ENCODE data around the gene NEU1. TPM values are rescaled to one million over a fixed set of nuclear protein-coding genes. Genes with fewer than 3 reads are reported as not detected.
A peak's percentile ranks its signal among the peaks of the same experiment; 100 is the strongest.

NEU1 gene
- total and polyA plus RNA-seq, 8 donors, result 19.0 to 38.5 (median 24.6) TPM

DNA sequence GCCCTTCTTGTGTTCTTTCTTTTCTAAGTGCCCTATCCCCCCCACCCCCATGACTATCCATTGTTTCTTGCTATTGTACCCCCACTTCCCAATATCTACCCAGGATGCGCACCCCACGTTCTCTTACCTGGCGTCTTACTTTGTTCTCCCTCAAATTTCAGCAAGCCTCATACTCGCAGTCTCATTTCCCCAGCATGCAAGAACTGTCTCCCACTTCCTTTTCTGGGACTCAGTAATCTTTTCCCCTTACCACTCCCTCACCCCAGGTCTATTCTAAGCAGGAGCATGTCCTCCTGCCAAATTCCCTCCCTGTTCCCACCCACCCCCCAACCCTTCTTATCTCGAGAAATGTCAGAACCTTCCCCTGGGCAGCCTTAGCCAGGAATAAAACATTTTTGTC lies 36.6 kb upstream of the NEU1 start:
- FAIRE-seq (no peak), DNase-seq (no peak), ATAC-seq (no peak)
- Histone ChIP-seq H3K27ac (no peak overlapping the region), H3K36me3 (peaks cover 0 to 10% (median 0%) of the 10 kb centered on the region in 3 donors), H3K27me3 (no peaks in the 10 kb centered on the region), H3K4me1 (peaks cover 4 to 11% (median 5%) of the 10 kb centered on the region in 3 donors), H3K4me3 (no peak overlapping the region), H3K9me3 (no peaks in the 10 kb centered on the region)
- WGBS, 2 donors, result 61 to 68% methylated on average over 5 of the region's 5 CpGs
- TF ChIP-seq, protein P1, sequence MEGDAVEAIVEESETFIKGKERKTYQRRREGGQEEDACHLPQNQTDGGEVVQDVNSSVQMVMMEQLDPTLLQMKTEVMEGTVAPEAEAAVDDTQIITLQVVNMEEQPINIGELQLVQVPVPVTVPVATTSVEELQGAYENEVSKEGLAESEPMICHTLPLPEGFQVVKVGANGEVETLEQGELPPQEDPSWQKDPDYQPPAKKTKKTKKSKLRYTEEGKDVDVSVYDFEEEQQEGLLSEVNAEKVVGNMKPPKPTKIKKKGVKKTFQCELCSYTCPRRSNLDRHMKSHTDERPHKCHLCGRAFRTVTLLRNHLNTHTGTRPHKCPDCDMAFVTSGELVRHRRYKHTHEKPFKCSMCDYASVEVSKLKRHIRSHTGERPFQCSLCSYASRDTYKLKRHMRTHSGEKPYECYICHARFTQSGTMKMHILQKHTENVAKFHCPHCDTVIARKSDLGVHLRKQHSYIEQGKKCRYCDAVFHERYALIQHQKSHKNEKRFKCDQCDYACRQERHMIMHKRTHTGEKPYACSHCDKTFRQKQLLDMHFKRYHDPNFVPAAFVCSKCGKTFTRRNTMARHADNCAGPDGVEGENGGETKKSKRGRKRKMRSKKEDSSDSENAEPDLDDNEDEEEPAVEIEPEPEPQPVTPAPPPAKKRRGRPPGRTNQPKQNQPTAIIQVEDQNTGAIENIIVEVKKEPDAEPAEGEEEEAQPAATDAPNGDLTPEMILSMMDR (IDR thresholded peaks at IDR 0.05), result no peak
- intact Hi-C loops (cut with DNase I), result no loop called here

DNA sequence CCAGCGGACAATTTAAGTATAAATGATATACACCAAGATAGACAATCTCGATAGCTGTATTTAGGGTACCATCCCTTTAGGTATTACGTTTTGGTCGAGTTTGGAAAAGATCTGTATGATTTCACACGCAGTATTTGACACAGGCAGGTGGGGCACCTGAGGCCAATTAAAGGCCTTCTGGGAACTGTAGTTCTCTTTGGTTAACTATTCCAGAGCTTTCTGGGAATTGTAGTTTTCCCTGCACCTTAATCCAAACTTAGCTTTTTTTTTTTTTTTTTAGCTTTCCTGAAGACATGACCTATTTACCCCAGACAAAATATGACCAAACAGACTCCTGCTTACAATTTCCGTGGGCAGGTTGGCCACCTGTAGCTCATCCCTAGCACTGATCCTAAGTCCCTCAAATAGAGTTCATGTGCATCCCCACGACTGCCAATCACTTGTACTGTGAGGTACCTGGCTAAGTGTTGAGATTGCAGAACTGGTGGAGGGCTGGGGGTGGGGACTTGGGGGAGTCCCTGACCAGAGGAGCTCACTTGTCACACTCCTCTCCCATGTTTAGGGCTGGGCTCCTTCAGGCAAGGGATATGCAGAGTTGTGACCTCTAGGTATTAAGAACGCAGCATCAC lies 35.9 kb upstream of the NEU1 start:
- intact Hi-C loops (cut with DNase I), result no loop called here
- H3K9me3 ChIP-seq, result no peaks in the 10 kb centered on the region
- FAIRE-seq, result no peak
- H3K27me3 ChIP-seq, result no peaks in the 10 kb centered on the region
- ATAC-seq, result peak; percentile 47 to 68 (median 62)
- peak overlapping the region; percentile 47 to 79 (median 60) for H3K27ac ChIP-seq
- peaks cover 4 to 11% (median 5%) of the 10 kb centered on the region in 3 donors for H3K4me1 ChIP-seq
- WGBS, 2 donors, result 13 to 17% methylated on average over 8 of the region's 8 CpGs
- peak overlapping the region; percentile 62 to 97 (median 86) for H3K4me3 ChIP-seq
- TF ChIP-seq, protein P1 (IDR thresholded peaks at IDR 0.05), result no peak
- DNase-seq, result peak in 2 of 6 donors; percentile 42
- H3K36me3 ChIP-seq, result peaks cover 0 to 10% (median 0%) of the 10 kb centered on the region in 3 donors

DNA sequence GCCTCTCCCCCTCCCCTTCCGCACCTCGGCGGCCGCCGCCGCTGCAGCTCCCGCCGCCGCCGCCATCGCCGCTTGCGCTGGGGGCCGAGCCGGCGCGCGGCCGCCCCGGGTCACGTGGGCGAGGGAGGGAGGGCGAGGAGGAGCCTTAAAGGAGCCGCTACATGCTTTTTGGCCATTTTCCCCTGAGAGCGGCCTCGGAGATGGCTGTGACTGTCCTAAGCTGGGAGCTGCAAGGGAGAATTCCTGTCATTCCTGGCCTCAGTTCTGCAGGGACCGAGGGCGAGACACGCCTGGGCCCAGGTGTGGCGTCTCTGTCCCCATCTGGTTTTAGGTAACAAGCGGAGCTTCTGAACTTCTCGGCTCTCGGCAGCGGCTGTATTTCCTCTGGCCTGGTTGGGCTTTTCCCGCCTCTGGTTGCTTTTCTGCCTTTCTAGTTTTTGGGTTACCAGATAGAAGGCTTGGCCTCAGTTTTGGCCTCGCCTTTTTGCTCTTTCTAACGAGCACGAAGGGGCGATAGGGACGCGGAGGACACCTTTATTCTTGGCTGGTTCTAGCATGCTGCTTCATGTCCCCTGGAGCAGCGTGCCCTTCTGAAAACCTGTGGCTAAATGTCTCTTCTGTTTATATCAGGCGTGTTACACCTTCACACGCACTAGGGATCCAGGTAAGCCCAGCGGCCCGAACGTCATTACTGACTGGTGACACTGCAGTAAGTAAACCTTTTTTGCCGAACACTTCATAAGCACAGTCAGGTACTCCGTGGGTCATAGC lies 35.2 kb upstream of the NEU1 start, which contains the start of gene EHMT2:
Gene EHMT2 (minus strand): TSS at position 87 of the 771 bp plus-strand sequence. CDS start 21 bp downstream, at position 66.
- H3K27me3 ChIP-seq, result no peaks in the 10 kb centered on the region
- TF ChIP-seq, protein P1 (IDR thresholded peaks at IDR 0.05), result no peak
- no peaks in the 10 kb centered on the region for H3K9me3 ChIP-seq
- H3K4me3 ChIP-seq, result peak within 1 kb of the TSS; percentile 62 to 97 (median 86)
- WGBS, 2 donors, result 0% methylated on average over 27 to 49 of the region's 49 CpGs
- DNase-seq (peak; percentile 80 to 93 (median 86)), ATAC-seq (peak; percentile 69 to 84 (median 74)), FAIRE-seq (no peak)
- intact Hi-C loops (cut with DNase I), result no loop called here
- H3K4me1 ChIP-seq, result peaks cover 4 to 8% (median 5%) of the 10 kb centered on the region in 3 donors
- H3K36me3 ChIP-seq, result peaks cover 0 to 10% (median 2%) of the 10 kb centered on the region in 3 donors
- peak within 1 kb of the TSS; percentile 47 to 79 (median 60) for H3K27ac ChIP-seq

DNA sequence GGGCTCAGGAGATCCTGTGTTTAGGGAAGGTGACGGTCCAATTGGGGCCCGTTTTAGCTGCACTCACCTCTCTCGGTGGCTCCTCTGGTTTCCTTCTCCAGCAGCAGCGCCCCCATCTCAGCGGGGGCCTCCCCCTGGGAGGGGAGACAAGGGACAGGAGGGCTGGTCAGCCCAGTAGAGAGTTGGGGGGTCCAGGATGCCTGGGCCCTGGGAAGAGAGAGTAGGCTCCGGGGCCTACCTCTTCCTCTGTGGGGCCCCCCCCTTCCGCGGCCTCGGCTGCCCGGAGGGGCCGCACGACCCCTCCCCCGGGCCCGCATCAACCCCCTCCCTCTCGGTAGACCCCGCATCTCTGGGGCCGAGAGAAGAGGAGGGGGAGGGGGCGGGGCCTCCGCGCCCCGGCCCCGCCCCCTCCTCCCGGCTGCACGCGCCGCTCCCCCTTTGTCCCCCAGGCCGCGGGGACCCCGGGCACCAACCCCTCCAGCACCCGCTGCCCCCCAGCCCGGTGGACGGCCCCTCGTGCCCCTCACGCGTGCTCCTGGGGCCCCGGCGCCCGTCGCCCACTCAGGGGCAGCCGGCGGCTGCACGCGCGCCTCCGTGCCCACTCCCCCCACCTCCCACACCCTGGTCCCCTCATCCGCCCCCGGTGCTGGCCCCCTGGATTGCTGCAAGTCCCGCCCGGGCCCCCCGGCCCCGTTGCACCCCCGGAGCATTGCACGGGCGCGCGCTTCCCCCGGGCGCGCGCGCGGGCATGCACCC lies 34.4 kb upstream of the NEU1 start:
- Histone ChIP-seq H3K36me3 (peaks cover 0 to 15% (median 8%) of the 10 kb centered on the region in 3 donors), H3K27ac (peak overlapping the region; percentile 16 to 60 (median 35)), H3K4me3 (peak overlapping the region; percentile 62 to 97 (median 86)), H3K27me3 (no peaks in the 10 kb centered on the region), H3K4me1 (peaks cover 4 to 5% (median 5%) of the 10 kb centered on the region in 3 donors), H3K9me3 (no peaks in the 10 kb centered on the region)
- ATAC-seq (no peak), FAIRE-seq (no peak), DNase-seq (peak in 4 of 6 donors; percentile 33 to 72 (median 57))
- WGBS, 2 donors, result 3 to 4% methylated on average over 24 to 41 of the region's 62 CpGs
- intact Hi-C loops (cut with DNase I), result no loop called here
- TF ChIP-seq, protein P1 (IDR thresholded peaks at IDR 0.05), result no peak
